ENCODE measurements around the gene ARL16. TPM values are rescaled to one million over a fixed set of nuclear protein-coding genes. Genes with fewer than 3 reads are reported as not detected.

ARL16 gene
- polyA plus RNA-seq, 1 donor from 2014 or later: 156 TPM

- H3K79me2 ChIP-seq (replicated peaks; ENCODE audit: insufficient read depth, low read length): no peaks in the 10 kb centered on the region
- no peak overlapping the region for H2AFZ ChIP-seq (ENCODE audit: low read depth, low read length)
- H3K4me3 ChIP-seq (ENCODE audit: low read length): no peak overlapping the region
- no peaks in the 10 kb centered on the region for H3K27me3 ChIP-seq (ENCODE audit: insufficient read depth, low read depth, low read length)
- no peak overlapping the region for H3K27ac ChIP-seq (ENCODE audit: low read length)
- H3K9me2 ChIP-seq (ENCODE audit: insufficient read depth, low read length): no peaks in the 10 kb centered on the region
- no peaks in the 10 kb centered on the region for H3F3A ChIP-seq (ENCODE audit: insufficient read depth, low read length, poor library complexity, severe bottlenecking)
- no peak for TF ChIP-seq EP300 (conservative IDR thresholded peaks at IDR 0.05; ENCODE audit: poor library complexity, severe bottlenecking)
- no peaks in the 10 kb centered on the region for H4K20me1 ChIP-seq (ENCODE audit: insufficient read depth)
- no peaks in the 10 kb centered on the region for H3K9me3 ChIP-seq (ENCODE audit: low read length)
- no peak overlapping the region for H3K9ac ChIP-seq (ENCODE audit: low read length)
- H3K4me2 ChIP-seq (ENCODE audit: low read length): no peak overlapping the region
- H3K36me3 ChIP-seq (ENCODE audit: insufficient read depth, low read length): peaks cover 5% of the 10 kb centered on the region
Observed at GRCh38 chr17:81694810-81695209, 11.2 kb upstream of the ARL16 start.

GRCh38 chr17:81693509-81694210 lies 10.1 kb upstream of the ARL16 start:
- no peaks in the 10 kb centered on the region for H4K20me1 ChIP-seq (ENCODE audit: insufficient read depth)

More at GRCh38 chr17:81693509-81694210, 10.1 kb upstream of the ARL16 start:
- no peaks in the 10 kb centered on the region for H3K9me3 ChIP-seq (ENCODE audit: low read length)
- no peaks in the 10 kb centered on the region for H3K9me2 ChIP-seq (ENCODE audit: insufficient read depth, low read length)
- H3F3A ChIP-seq (ENCODE audit: insufficient read depth, low read length, poor library complexity, severe bottlenecking): no peaks in the 10 kb centered on the region
- H3K27ac ChIP-seq (ENCODE audit: low read length): no peak overlapping the region
- no peak overlapping the region for H2AFZ ChIP-seq (ENCODE audit: low read depth, low read length)
- peaks cover 5% of the 10 kb centered on the region for H3K36me3 ChIP-seq (ENCODE audit: insufficient read depth, low read length)
- H3K9ac ChIP-seq (ENCODE audit: low read length): no peak overlapping the region
- H3K4me2 ChIP-seq (ENCODE audit: low read length): no peak overlapping the region
- H3K27me3 ChIP-seq (ENCODE audit: insufficient read depth, low read depth, low read length): no peaks in the 10 kb centered on the region
- no peaks in the 10 kb centered on the region for H3K79me2 ChIP-seq (replicated peaks; ENCODE audit: insufficient read depth, low read length)
- no peak for TF ChIP-seq EZH2 (IDR thresholded peaks at IDR 0.05; ENCODE audit: borderline replicate concordance, insufficient read depth, low read length, poor library complexity, severe bottlenecking)
- no peak for TF ChIP-seq EP300 (conservative IDR thresholded peaks at IDR 0.05; ENCODE audit: poor library complexity, severe bottlenecking)
- TF ChIP-seq TAF1 (IDR thresholded peaks at IDR 0.05; ENCODE audit: low read depth): no peak
- no peak for TF ChIP-seq REST (IDR thresholded peaks at IDR 0.05; ENCODE audit: borderline replicate concordance)
- TF ChIP-seq MXI1 (conservative IDR thresholded peaks at IDR 0.05; ENCODE audit: poor library complexity, severe bottlenecking): no peak
- no peak for TF ChIP-seq POLR2AphosphoS5 (IDR thresholded peaks at IDR 0.05)
- no peak for TF ChIP-seq SMC3 (conservative IDR thresholded peaks at IDR 0.05; ENCODE audit: poor library complexity)
- no peak for TF ChIP-seq RAD21 (conservative IDR thresholded peaks at IDR 0.05)
- TF ChIP-seq CTCF (IDR thresholded peaks at IDR 0.05; ENCODE audit: poor library complexity, severe bottlenecking): no peak
- no peak overlapping the region for H3K4me3 ChIP-seq (ENCODE audit: low read length)

Measured in neural cell (in vitro differentiated cells).